ENCODE results near the gene AP1S3. TPM values are rescaled to one million over a fixed set of nuclear protein-coding genes. Genes with fewer than 3 reads are reported as not detected.
"Not testable (repeated sequence)": the region's sequence is repeated elsewhere in the genome, so short reads cannot be mapped to it uniquely, and the experiment has no call there.

AP1S3 gene
- total RNA-seq, 1 donor from 2014 or later: 46.3 TPM

- intact Hi-C loops (cut with micrococcal nuclease): no loop called here
These were observed 21.4 kb downstream of the AP1S3 start for GRCh38 chr2:223815884-223816570.

GRCh38 chr2:223815186-223815883 lies 22.0 kb downstream of the AP1S3 start:
- intact Hi-C loops (cut with micrococcal nuclease): no loop called here
- ChIA-PET POLR2A (no interaction called here), CTCF (no interaction called here)
- H3K27ac Mint-ChIP-seq: no peak overlapping the region
- no peaks in the 10 kb centered on the region for H3K9me3 Mint-ChIP-seq
- DNase-seq (no peak), ATAC-seq (ENCODE audit: low read depth) (peak; percentile 18)
- peaks cover 23% of the 10 kb centered on the region for H3K36me3 Mint-ChIP-seq (ENCODE audit: low read depth)
- peaks cover 59% of the 10 kb centered on the region for H3K4me1 Mint-ChIP-seq
- H3K27me3 Mint-ChIP-seq: no peaks in the 10 kb centered on the region
- TF ChIP-seq CTCF (IDR thresholded peaks at IDR 0.05): no peak
- H3K4me3 Mint-ChIP-seq: no peak overlapping the region

More at GRCh38 chr2:223815884-223816570, 21.4 kb downstream of the AP1S3 start:
- Mint-ChIP-seq H3K27me3 (no peaks in the 10 kb centered on the region), H3K9me3 (no peaks in the 10 kb centered on the region), H3K27ac (no peak overlapping the region), H3K4me3 (no peak overlapping the region), H3K4me1 (peaks cover 63% of the 10 kb centered on the region), H3K36me3 (ENCODE audit: low read depth) (peaks cover 25% of the 10 kb centered on the region)
- ChIA-PET POLR2A (no interaction called here), CTCF (no interaction called here)
- no peak for DNase-seq
- ATAC-seq (ENCODE audit: low read depth): no peak
- no peak for TF ChIP-seq CTCF (IDR thresholded peaks at IDR 0.05)

- H3K27ac Mint-ChIP-seq; CTCF ChIA-PET; H3K9me3 Mint-ChIP-seq; DNase-seq; POLR2A ChIA-PET; intact Hi-C loops (cut with micrococcal nuclease); ATAC-seq (ENCODE audit: low read depth); H3K27me3 Mint-ChIP-seq; H3K4me3 Mint-ChIP-seq: not testable (repeated sequence)
- peaks cover 62% of the 10 kb centered on the region for H3K4me1 Mint-ChIP-seq
- H3K36me3 Mint-ChIP-seq (ENCODE audit: low read depth): peaks cover 23% of the 10 kb centered on the region
These were observed 22.6 kb downstream of the AP1S3 start for GRCh38 chr2:223814764-223815163.

- ChIA-PET CTCF (no interaction called here), POLR2A (no interaction called here)
- H3K27ac Mint-ChIP-seq: no peak overlapping the region
- no peak for TF ChIP-seq CTCF (IDR thresholded peaks at IDR 0.05)
- H3K9me3 Mint-ChIP-seq: no peaks in the 10 kb centered on the region
- DNase-seq: no peak
- H3K27me3 Mint-ChIP-seq: no peaks in the 10 kb centered on the region
- ATAC-seq (ENCODE audit: low read depth): no peak
- H3K4me1 Mint-ChIP-seq: peaks cover 56% of the 10 kb centered on the region
- H3K4me3 Mint-ChIP-seq: no peak overlapping the region
- H3K36me3 Mint-ChIP-seq (ENCODE audit: low read depth): peaks cover 25% of the 10 kb centered on the region
- intact Hi-C loops (cut with micrococcal nuclease): no loop called here
These were observed 24.1 kb downstream of the AP1S3 start for GRCh38 chr2:223813329-223813728.

GRCh38 chr2:223811757-223812156 lies 25.6 kb downstream of the AP1S3 start:
- H3K9me3 Mint-ChIP-seq: no peaks in the 10 kb centered on the region
- H3K4me3 Mint-ChIP-seq: no peak overlapping the region
- no peak for ATAC-seq (ENCODE audit: low read depth)
- peaks cover 65% of the 10 kb centered on the region for H3K4me1 Mint-ChIP-seq
- intact Hi-C loops (cut with micrococcal nuclease): no loop called here
- peaks cover 21% of the 10 kb centered on the region for H3K36me3 Mint-ChIP-seq (ENCODE audit: low read depth)
- no peak for TF ChIP-seq CTCF (IDR thresholded peaks at IDR 0.05)
- no peak for DNase-seq
- H3K27me3 Mint-ChIP-seq: no peaks in the 10 kb centered on the region
- ChIA-PET POLR2A (interaction anchor here (1.4 kb wide), 1 partner anchor 25 kb away, joined by 3 read pairs; no protein-coding TSS in a partner anchor), CTCF (no interaction called here)
- no peak overlapping the region for H3K27ac Mint-ChIP-seq

Measured in activated B cell treated with CpG ODN at 0.5 μM for 24 hours (primary cell).